Fibroblast of pulmonary artery (primary cell): ENCODE measurements around the gene DDIT3.

ENCODE experiments used
- DNase-seq: peaks from one replicate; pipeline ENCODE4 v3.0.0-alpha.2; 2010; ENCODE audit warnings: low read depth
- H3K4me3 ChIP-seq: replicated peaks from 2 replicates; pipeline ENCODE4 v1.5.1; 2011; ENCODE audit warnings: low read depth, mild to moderate bottlenecking, control low read depth, low read length, moderate library complexity
- TF ChIP-seq, protein P1 (sequence below): IDR thresholded peaks from 2 replicates; pipeline ENCODE4 v1.5.1; 2011; ENCODE audit warnings: mild to moderate bottlenecking, control low read depth, low read length, inconsistent platforms; ENCODE audit errors: missing control alignments

DDIT3 gene

GRCh38 chr12:57546438-57547287, 26.3 kb upstream of the DDIT3 start, which contains the start of gene DCTN2:
DCTN2 (minus strand) TSS chr12:57547192; CDS start chr12:57547063, 129 bp downstream.
- peak; percentile 98 for DNase-seq
- TF ChIP-seq, protein P1, sequence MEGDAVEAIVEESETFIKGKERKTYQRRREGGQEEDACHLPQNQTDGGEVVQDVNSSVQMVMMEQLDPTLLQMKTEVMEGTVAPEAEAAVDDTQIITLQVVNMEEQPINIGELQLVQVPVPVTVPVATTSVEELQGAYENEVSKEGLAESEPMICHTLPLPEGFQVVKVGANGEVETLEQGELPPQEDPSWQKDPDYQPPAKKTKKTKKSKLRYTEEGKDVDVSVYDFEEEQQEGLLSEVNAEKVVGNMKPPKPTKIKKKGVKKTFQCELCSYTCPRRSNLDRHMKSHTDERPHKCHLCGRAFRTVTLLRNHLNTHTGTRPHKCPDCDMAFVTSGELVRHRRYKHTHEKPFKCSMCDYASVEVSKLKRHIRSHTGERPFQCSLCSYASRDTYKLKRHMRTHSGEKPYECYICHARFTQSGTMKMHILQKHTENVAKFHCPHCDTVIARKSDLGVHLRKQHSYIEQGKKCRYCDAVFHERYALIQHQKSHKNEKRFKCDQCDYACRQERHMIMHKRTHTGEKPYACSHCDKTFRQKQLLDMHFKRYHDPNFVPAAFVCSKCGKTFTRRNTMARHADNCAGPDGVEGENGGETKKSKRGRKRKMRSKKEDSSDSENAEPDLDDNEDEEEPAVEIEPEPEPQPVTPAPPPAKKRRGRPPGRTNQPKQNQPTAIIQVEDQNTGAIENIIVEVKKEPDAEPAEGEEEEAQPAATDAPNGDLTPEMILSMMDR = no peak
- peak within 1 kb of the TSS; percentile 89 for H3K4me3 ChIP-seq

DNA sequence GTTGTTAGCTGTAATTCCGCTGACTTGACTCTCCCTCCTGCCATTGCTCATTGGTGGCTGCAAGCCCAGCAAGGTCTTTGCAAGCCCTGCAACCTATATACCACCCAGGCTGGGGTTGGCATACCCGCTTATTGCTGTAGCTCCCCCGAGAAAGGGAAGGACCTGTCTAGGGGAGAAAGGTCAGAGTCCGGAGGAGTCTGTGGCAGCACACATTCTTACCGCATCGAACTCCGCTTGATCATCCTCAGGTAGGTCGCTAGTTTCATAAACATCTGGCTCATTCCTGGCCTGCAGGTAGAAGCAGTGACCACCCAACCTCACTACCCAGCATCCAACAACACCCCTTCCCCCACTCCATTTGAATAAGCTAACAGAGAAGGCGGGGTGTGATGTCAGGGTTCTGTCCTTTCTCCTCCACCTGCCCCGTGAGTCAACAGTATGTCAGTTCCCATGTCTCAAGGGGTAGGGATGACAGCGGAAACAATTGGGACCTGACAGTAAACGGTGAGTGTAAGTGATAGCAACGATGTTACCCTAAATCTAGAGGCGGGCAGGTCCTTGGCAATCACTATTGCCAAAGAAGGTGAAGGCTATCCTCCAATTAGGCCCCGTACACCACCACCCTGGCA, 25.6 kb upstream of the DDIT3 start:
- TF ChIP-seq, protein P1 = no peak
- peak overlapping the region; percentile 89 for H3K4me3 ChIP-seq
- DNase-seq = no peak

GRCh38 chr12:57543581-57543980, 23.3 kb upstream of the DDIT3 start:
- no peak for DNase-seq
- TF ChIP-seq, protein P1 = no peak
- H3K4me3 ChIP-seq = no peak overlapping the region

DNA sequence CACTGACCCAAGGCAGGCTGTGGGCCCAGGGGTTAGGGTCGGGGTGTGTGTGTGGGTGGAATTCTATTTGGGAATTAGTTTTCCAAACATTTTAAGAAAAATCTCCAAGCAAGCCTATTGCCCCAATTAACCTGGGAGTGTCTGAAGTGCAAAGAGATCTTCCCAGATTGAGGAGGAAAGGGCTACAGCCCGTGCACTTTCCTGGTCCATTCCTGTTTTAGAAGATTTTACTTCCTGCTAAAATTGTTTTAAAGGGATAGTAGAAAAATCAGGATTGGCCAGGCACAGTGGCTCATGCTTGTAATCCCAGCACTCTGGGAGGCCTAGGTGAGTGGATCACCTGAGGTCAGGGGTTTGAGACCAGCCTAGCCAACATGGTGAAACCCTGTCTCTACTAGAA, 21.4 kb upstream of the DDIT3 start:
- DNase-seq = no peak
- H3K4me3 ChIP-seq = no peak overlapping the region
- TF ChIP-seq, protein P1 = no peak

- DNase-seq = no peak
- TF ChIP-seq, protein P1 = no peak
- H3K4me3 ChIP-seq = no peak overlapping the region
These were observed 20.7 kb upstream of the DDIT3 start for GRCh38 chr12:57541001-57541400.

- TF ChIP-seq, protein P1 = no peak
- DNase-seq = no peak
- H3K4me3 ChIP-seq = no peak overlapping the region
These were observed 18.9 kb upstream of the DDIT3 start for GRCh38 chr12:57539134-57539768.
